ENCODE results near the gene NYNRIN. TPM values are rescaled to one million over a fixed set of nuclear protein-coding genes. Genes with fewer than 3 reads are reported as not detected.

NYNRIN gene
- total RNA-seq, 4 donors from 2014 or later: 17.7 to 37.8 (median 23.5) TPM

DNA sequence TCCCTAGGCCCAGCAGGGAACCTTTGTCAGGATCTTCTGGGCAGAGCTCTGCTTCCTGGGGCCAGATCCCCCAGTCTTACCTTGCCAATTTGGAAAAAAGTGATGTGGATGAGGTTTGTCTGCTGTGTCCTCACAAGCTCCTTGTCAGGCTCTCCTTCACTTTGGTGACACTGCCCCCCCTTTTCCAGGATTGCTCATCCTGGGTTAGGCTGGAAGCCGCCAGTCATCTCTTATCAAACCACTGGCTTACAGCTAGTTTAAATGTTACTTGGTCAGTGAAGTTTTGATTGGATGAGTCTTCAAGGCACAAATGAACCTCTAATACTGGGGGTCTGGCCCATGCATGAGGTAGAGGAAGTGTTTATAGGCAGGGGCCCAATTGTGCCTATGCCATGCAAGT lies 15.3 kb downstream of the NYNRIN start:
- peak in 1 of 2 donors; percentile 14 for DNase-seq (ENCODE audit: low spot score in 2 of 2)
- WGBS, 2 donors: 100% methylated on average over 1 of the region's 1 CpG
- TF ChIP-seq, protein P1, sequence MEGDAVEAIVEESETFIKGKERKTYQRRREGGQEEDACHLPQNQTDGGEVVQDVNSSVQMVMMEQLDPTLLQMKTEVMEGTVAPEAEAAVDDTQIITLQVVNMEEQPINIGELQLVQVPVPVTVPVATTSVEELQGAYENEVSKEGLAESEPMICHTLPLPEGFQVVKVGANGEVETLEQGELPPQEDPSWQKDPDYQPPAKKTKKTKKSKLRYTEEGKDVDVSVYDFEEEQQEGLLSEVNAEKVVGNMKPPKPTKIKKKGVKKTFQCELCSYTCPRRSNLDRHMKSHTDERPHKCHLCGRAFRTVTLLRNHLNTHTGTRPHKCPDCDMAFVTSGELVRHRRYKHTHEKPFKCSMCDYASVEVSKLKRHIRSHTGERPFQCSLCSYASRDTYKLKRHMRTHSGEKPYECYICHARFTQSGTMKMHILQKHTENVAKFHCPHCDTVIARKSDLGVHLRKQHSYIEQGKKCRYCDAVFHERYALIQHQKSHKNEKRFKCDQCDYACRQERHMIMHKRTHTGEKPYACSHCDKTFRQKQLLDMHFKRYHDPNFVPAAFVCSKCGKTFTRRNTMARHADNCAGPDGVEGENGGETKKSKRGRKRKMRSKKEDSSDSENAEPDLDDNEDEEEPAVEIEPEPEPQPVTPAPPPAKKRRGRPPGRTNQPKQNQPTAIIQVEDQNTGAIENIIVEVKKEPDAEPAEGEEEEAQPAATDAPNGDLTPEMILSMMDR (IDR thresholded peaks at IDR 0.05): no peak
- TF ChIP-seq POLR2A (IDR thresholded peaks at IDR 0.05): no peak
- H3K4me3 ChIP-seq (ENCODE audit: low read depth, poor library complexity, severe bottlenecking): no peak overlapping the region
- intact Hi-C loops (cut with DNase I; ENCODE audit: low total_unique reads): no loop called here

DNA sequence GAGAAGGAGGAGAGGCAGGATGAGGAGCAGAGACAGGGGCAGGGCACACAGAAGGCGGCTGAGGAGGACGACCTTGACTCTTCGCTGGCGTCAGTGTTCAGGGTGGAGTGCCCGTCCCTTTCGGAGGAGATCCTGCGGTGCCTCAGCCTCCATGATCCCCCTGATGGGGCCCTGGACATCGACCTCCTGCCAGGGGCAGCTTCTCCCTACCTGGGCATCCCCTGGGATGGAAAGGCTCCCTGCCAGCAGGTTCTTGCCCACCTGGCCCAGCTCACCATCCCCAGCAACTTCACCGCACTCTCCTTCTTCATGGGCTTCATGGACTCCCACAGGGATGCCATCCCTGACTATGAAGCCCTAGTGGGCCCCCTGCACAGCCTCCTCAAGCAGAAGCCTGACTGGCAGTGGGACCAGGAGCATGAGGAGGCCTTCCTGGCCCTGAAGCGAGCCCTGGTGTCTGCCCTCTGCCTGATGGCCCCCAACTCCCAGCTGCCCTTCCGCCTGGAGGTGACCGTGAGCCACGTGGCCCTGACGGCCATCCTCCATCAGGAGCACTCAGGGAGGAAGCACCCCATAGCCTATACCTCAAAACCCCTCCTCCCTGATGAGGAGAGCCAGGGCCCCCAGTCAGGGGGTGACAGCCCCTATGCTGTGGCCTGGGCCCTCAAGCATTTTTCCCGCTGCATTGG lies 16.1 kb downstream of the NYNRIN start:
- peak in 1 of 2 donors; percentile 83 for DNase-seq (ENCODE audit: low spot score in 2 of 2)
- intact Hi-C loops (cut with DNase I; ENCODE audit: low total_unique reads): no loop called here
- WGBS, 2 donors: 85 to 86% methylated on average over 9 to 15 of the region's 15 CpGs

GRCh38 chr14:24415421-24416253 lies 16.8 kb downstream of the NYNRIN start:
- intact Hi-C loops (cut with DNase I; ENCODE audit: low total_unique reads): no loop called here
- 86 to 90% methylated on average over 24 to 25 of the region's 25 CpGs for WGBS, 2 donors
- no peak overlapping the region for H3K4me3 ChIP-seq (ENCODE audit: low read depth, poor library complexity, severe bottlenecking)
- peak in 1 of 2 donors; percentile 81 for DNase-seq (ENCODE audit: low spot score in 2 of 2)
- no peak for TF ChIP-seq POLR2A (IDR thresholded peaks at IDR 0.05)
- TF ChIP-seq, protein P1 (IDR thresholded peaks at IDR 0.05): no peak

More for the DNA sequence above, 16.1 kb downstream of the NYNRIN start:
- H3K4me3 ChIP-seq (ENCODE audit: low read depth, poor library complexity, severe bottlenecking): no peak overlapping the region
- no peak for TF ChIP-seq POLR2A (IDR thresholded peaks at IDR 0.05)

- DNase-seq (ENCODE audit: low spot score in 2 of 2): peak in 1 of 2 donors; percentile 82
- intact Hi-C loops (cut with DNase I; ENCODE audit: low total_unique reads): no loop called here
- H3K4me3 ChIP-seq (ENCODE audit: low read depth, poor library complexity, severe bottlenecking): no peak overlapping the region
- 71 to 81% methylated on average over 18 to 19 of the region's 19 CpGs for WGBS, 2 donors
- no peak for TF ChIP-seq POLR2A (IDR thresholded peaks at IDR 0.05)
- TF ChIP-seq, protein P1 (IDR thresholded peaks at IDR 0.05): no peak
Measured at GRCh38 chr14:24416254-24416931, 17.6 kb downstream of the NYNRIN start.

DNA sequence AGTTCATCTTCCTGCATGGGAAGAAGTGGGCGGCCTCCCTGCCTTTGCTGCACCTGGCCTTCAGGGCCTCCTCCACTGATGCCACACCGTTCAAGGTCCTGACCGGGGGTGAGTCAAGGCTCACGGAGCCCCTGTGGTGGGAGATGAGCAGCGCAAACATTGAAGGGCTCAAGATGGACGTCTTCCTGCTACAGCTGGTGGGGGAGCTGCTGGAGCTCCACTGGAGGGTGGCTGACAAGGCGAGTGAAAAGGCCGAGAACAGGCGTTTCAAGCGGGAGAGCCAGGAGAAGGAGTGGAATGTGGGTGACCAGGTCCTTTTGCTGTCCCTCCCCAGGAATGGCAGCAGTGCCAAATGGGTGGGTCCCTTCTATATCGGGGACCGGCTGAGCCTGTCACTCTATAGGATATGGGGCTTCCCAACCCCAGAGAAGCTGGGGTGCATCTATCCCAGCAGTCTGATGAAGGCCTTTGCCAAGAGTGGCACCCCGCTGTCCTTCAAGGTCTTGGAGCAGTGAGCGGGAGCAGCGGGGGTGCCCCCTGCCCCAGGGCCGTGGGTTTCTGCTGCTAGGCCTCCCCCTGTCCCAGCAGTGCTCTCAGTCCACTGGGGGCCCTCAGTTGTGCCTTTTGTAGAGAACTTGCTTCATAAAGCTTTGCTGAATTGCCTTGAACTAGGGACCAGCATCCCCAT lies 18.3 kb downstream of the NYNRIN start:
- intact Hi-C loops (cut with DNase I; ENCODE audit: low total_unique reads): no loop called here
- TF ChIP-seq, protein P1 (IDR thresholded peaks at IDR 0.05): no peak
- TF ChIP-seq POLR2A (IDR thresholded peaks at IDR 0.05): no peak
- DNase-seq (ENCODE audit: low spot score in 2 of 2): peak in 1 of 2 donors; percentile 69
- H3K4me3 ChIP-seq (ENCODE audit: low read depth, poor library complexity, severe bottlenecking): no peak overlapping the region
- 71 to 76% methylated on average over 14 to 16 of the region's 16 CpGs for WGBS, 2 donors

All from lower leg skin (tissue), 4 donors.